HG03066 (cell line): ENCODE measurements around the gene BRD3OS.
"Not testable (repeated sequence)": the region's sequence is repeated elsewhere in the genome, so short reads cannot be mapped to it uniquely, and the experiment has no call there.

ENCODE experiments used
- ATAC-seq: cut with Tn5 transposase; IDR thresholded peaks from one replicate; pipeline ENCODE4 v1.9.1; 2021; ENCODE audit warnings: low read depth; ENCODE audit not compliant: unreplicated experiment

The BRD3OS gene

DNA sequence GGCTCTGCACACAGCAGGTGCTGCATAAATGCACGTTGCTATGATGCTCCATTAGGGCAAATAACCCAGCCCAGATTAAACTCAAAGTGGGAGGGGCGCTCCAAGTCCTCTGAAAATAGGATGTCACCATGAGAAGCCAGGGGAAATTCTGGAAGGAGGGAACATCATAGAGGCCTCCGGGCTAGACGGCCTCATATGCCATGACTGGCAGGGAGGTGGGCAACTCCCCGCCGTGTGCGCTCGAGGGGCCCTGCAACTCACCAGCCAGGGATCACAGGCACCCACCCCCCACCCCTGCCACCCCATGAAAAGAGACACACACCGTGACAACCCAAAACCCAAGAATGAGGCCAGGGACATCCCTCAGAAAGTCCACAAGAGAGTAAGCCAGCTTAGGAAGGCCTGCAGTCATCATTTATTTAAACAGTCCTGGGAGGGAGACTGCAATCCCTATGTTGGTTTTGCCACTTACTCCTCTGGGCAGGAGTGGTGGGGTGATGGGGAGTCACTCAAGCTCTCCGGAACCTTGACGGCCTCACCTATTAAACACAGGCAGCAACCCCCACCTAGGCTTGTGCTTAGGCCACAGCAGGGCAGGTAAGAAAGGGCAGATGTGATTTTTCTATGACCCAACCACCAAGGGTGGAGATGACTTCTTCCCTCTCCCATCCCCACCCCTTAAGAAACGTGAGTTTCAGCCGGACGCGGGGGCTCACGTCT, 37.2 kb upstream of the BRD3OS start:
- no peak for ATAC-seq

DNA sequence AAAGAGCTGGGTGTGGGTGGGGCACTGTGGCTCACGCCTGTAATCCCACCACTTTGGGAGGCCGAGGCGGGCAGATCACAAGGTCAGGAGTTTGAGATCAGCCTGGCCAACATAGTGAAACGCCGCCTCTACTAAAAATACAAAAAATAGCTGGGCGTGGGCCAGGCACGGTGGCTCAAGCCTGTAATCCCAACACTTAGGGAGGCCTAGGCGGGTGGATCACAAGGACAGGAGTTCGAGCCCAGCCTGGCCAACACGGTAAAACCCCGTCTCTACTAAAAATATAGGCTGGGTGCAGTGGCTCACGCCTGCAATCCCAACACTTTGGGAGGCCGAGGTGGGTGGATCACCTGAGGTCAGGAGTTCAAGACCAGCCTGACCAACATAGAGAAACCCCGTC, 36.5 kb upstream of the BRD3OS start:
- not testable (repeated sequence) for ATAC-seq

DNA sequence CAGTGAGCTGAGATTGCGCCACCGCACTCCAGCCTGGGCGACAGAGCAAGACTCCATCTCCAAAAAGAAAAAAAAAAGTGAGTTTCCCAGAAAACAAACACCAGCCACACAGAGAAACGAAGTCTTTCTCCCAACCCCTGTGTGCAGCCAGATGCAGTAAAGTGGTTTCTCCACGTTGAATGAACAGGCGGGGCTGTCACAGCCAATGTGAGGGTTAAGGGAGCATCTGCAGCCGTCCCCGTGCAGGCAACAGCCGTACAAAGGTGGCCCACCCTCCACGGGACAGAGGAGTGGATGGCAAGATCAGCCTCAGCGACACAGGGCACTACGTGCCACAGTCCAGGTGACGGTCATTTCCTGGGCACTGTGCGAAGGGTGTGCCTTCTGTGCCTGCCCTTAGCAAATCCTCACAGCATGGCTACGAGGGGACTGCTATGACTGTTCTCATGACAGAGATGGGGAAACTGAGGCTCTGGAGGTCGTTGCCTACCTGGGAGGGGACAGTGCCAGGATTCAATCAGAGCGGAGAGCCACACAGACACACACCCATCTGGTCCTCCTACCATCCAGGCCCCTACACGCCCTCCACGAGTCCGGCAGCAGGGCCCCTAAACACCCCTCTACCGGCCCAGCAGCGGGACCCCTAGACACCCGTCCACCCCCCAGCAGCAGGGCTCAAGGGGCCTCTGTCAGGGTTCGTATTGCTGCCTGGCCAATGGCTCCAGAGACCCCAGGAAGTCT, 35.5 kb upstream of the BRD3OS start:
- no peak for ATAC-seq

DNA sequence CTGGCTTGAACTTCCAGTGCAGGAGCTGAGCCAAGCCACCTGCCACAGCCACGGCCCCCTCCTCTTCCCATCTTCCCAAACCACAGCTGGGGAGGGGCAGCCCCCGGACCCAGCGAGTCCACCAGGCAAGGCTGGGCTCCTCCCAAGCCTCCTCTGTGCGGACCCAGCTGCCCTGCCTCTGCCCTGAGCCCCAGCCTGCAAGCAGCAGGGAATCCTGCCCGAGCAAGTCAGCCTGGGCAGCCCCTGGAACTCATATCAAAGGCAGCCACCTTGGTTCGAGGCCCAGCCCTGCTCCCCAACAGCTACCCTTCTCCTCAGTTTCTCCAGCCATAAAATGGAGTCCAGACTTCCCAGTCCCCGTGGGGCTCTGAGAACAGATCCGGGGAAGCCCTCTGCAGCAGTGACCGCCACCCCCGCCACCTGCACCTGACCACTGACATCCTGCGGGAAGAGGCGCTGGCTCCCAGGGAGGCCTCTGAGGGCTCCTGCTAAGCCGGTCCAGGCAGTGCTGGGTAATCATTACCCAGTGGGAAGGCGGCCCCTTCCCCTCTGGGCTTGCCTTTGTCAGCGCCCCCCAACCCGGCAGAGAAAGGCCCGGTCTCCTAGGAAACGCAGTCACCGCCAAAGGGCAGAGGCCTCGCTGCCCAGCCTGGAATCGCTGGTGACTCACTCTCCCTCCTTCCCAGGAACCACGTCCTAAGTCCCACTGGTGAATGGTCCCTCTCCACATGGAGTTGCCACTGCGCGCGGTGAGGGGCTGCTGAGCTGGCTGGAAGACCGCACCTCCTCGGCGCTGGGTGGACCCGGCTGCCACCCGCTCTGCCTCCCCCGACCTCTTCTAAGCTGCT, 34.7 kb upstream of the BRD3OS start:
- no peak for ATAC-seq

DNA sequence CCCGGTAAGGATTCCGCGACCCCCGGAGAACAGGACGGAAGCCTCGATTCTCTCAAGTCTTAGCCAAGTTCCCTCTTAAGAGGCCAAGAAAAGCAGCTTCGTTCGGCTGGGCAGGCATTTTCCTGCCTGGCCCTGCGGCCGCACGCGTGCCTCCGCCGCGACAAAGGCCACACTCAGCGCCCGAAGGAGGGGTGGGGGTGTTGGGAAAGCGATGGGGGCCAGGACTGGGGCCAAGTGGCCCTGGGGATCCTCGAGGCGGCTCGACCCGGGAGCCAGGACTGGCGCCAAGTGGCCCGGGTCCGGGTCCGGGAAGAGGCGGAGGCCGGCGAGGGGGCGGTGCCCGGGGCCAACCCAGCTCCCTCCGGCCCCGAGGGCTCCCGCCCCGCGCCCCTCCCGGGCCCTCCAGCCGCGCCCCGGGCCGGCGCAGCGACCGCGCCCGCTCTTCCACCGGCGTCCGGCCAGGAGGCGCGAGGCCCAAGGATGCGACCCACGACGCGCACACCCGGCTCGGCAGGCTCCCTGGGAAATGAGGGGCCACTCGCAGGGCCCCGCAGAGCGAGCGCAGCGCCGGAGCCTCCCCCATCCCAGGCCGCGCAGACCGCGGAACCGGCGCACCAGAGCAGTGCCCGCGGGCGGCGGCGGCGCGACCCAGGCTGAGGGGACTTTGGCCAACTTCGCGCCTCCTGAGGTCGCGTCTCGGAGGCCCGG, 33.9 kb upstream of the BRD3OS start:
- peak; percentile 3 for ATAC-seq

DNA sequence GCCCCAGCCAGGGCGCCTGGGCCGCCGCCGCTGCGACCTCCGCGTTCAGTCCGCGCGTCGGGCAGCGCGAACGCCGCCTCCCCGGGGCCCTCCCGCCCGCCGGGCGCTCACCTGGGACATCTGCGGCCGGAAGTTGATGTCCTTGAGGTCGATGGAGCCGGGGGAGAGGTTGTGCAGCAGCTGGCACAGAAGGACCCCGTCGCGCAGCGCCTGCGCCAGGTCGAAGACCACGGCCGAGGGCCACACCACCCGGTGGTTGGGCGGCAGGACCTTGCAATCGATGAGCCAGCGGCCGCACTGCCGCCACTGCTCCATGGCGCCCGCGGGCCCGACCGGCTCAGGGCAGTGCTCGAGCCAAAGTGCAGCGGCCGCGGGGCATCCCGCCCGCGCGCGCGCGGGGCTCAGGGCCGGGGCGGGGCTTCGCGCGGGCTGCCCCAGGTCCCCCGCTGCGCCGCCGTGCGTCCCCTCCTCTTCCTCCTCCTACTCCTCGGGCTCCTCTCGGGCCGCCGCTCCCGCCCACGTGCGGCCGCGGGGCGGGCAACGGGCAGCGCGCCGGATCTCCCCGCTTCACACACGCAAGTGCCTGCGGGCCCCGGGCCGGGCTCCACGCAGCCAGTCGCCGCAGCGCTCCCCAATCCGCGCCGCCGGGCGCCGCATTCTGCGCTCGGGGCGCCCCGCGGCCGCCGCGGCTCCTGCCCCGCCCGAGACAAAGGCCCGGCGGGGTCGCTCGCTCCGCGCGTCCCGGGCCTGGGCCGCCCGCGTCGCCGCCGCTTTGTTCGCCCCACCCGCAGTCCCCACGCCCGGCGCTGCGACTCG, 33.1 kb upstream of the BRD3OS start, which contains the start of gene VAV2:
Gene VAV2 (minus strand): TSS at position 361 of the 816 bp plus-strand sequence. CDS start 46 bp downstream, at position 315.
- ATAC-seq: peak; percentile 44

DNA sequence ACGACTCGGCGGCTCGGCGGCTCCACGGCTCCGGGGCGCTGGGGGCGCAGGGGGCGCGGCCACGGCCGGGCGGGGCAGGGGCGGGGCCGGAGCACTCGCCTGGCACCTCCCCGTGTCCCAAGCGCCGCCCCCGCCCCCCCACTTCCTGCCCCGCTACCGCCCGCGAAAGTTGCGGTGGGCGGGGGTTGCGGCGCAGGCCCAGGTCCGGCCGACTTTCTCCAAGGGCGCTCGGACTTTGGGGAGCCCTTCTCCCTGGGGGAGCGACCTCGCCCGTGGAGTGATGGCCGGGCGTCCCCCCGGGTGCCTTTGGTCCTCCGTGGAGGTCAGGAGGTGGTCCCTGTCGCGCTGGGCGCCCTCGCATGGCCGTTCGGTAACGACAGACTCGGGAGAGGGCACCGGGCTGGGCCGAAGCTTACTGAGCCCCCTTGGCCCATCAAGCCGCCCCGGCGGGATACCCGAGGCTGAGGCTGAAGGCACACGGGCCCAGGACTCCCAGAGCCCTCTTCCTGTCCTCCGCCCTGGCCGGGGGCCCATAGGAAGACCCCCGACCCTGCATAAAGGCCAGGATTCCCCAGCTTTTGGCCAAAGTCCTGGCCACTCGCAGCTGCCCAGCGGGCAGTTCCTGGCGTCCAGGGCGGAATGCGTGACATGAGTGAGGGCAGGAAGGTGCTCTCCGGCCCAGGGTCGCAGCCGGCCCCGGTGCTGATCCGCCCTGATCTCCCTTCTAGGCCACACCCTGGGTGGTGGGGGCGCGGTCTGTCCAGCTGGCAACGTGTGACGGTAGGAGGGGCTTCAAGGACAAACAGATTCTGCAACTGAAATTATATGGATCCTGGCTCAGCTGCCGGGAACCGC, 32.3 kb upstream of the BRD3OS start:
- ATAC-seq: peak; percentile 45

DNA sequence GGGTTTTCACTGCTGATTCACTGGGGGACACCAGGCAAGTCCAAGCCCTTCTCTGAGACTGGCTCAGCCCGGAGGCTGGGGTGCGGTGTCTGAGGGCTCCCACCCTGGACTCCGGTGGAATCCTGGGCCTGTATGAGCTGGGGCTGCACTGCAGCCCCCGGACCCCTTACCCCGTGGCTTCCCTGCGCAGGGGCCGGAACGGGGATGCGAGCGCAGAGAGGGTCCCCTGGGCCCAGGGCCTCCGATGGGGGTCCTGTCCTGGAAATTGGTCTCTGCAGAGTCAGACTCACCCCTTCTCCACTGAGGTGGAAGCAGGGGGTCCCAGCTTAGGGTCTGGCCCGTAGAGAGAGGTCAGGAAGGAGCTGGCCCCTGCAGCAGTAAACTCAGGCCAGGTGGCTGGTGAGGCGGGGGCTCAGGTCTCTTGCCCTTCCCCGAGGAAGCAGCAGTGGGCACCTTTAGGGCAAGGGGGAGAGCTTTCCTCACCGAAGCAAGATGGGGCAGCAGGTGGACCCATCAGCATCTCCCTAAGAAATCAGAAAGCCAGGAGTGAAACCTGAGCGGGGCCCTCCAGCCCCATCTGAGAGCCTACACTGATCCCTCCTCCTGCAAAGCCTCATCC, 31.5 kb upstream of the BRD3OS start:
- no peak for ATAC-seq

DNA sequence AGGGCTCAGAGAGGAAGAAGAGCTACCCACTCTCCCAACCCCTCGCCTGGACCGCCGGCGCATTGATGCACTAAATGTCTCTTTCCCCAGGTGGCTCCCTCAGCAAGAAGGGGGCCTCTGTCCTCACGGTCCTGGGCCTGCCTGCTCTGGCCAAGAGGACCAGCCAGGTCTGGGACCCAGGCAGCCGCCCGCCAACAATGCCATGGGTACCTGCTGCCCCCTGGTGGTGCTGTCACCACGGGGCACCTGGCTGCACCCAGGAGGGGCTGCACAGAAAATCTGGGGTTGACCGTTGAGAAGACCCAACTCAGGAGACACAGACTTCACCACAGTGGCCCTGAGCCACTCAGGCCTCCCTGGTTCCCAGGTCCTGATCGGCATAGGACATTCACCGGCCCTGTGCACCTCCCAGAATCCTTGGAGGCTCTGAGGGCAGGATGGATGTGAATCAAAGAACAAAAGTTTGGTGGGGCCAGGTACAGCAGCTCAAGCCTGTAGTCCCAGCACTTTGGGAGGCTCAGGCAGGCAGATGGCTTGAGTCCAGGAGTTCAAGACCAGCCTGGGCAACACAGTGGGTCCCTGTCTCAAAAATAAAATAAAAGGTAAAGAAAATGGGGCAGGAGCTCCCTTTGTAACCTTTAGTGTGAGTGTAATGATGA, 30.8 kb upstream of the BRD3OS start:
- no peak for ATAC-seq

DNA sequence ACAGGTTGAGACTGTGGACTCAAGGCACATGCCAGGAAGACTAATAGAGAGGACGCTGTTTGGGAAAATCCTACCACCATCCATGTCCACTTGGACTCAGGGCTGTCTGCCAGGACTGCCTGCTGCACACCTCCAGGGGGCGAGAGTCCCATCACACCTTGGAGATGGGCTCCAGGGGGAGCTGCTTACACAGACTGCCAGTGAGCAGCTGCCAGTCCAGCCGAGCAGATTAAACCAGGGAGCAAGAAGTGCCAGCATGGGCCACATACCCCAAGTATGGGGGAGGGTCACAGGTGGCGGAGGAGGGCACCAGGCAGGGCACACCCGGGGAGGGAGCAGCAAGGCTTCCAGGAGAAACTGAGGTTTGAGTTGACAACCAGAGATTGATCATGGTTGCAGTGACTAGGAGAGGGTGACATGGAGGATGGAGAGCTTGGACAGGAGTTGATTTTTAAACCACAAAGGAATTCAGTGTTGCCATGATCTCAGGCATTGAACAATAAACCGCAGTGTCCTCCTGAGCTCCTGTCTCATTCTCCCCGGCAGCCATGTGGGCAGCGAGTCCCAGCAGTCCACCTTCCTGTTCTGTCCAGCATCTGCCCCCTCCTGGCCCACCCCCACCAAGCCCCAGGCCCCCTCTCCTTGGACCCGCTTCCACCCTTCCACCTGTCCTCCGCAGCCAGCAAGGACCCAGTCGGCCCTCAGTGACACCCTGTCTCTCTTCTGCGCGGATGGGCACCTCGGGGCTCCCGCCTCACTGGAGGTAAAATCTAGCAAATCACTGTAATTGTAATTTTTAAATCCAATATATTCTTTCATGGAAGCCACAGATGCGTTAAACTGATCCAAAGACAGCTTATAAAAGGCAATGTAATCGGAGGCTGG, 30.0 kb upstream of the BRD3OS start:
- no peak for ATAC-seq

DNA sequence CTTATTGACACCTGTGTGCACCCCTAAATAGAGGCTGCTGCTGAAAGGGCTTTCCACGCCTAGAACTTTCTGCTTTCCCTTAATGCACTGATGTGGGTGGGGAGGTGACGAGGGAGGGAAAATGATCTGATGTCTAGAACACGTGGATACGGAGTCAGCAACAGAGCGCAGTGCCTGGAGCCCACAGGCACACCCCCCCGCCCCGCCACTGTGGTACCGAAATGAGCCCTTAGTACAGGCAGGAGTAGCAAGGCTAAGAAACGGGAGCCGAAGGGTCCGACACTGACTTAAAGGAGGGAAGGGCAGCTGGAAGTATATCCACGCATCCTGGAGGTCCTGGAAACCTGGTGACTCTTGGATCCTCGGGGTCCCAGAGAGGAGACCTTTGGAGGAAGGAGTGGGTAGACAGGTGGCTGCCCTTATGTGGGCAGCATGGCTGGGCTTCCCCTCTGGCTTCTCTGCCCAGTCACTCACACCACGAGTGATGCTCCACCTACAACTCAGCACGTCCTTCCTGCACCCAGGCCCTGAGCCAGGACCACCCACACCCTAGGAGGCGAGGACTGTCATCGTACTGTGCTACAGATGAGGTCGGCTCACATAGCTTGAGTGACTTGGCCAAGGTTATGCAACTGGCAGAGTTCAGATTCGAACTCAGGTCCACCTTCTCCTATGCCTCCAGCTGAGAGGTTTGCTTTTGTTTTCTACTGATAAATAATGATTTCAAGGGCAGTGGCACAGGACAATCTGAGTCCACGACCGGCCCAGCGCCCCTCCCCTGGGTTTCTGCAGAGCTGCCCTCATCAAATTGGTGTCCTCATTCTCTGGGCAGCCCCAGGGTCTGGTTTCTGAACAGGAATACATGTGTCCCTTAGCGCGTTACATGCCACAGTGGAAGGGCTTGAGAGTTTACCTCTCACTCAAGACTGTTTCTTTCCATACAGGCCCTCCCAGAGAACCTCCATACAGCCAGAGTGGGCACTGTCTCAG, 28.5 kb upstream of the BRD3OS start:
- no peak for ATAC-seq

DNA sequence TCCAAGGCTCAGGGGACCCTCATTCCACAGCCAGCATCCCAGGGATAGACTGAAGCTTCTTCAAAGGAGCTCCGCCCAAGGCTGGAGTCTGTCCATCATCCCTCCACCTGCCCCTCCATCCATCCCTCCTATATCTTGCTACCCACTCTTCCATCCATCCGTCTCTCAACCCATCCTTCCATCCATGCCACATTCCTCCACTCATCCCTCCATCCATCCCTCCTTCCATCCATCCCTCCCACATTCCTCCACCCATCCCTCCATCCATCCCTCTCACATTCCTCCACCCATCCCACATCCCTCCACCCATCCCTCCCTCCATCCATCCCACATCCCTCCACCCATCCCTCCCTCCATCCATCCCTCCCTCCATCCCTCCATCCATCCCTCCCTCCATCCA, 27.7 kb upstream of the BRD3OS start:
- no peak for ATAC-seq

DNA sequence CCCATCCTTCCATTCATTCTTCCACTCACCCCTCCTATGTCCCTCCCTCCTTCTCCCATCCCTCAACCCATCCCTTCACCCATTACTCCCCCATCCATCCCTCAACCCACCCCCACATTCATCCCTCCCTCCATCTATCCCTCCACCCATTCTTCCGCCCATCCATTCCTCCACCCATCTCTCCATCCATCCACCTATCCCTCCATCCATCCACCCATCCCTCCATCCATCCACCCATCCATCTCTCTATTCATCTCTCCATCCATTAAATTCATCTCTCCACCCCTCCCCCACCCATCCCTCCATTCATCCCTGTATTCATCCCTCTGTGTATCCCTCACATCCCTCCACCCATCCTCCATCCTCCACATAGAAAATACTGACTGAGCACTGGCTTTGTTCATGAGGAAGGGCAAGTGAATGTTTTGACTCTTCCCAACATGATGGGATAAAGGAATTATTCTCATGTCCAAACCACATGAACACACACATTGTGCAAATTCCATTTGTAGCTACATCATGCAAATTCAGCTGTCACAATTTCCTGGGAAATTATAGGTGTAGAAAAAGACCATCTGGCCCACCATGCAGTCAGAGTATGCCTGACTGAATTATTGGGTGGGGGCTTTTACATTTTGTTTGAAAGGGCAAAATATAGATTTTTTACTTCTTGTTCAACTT, 26.2 kb upstream of the BRD3OS start:
- ATAC-seq: no peak

DNA sequence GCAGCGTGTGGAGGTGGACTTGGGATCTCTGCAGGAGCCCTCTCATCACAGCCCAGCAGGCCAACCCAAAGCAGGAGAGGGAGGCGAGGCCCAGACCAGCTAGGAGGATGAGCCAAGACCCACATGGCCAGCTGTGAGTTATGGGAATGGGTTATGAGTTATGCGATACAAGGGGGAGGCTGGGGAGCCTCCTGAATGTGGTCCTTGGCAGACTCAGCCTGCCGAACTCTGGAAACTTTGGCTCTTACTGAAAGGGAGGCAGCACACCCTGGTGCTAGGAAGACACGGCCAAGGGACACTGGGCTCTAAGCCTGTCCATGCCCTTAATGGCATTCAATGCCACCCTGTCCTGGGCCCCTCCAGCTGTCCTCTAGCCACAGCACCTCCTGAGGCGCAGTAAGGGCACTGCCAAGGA, 25.4 kb upstream of the BRD3OS start:
- no peak for ATAC-seq

DNA sequence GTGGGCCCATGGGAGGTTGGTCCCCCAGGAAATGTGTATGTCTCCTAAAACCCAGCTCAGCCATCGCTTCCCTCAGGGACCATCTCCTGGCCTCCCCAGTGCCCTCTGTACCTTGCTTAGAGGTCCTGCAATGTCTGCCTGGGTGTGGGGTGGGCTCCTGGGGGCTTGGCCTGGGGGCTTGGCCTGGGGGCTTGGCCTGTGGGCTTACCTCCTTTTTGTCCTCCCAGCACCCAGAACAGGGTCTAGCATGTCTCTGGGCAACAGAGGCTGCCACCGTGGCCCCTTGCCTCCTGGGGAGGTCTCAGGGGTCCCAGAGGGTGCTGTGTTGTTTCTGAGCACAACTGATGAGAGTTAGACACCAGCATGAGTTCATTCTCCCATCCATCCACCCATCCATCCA, 22.5 kb upstream of the BRD3OS start:
- ATAC-seq: no peak
